Right ventricle myocardium superior (tissue), 1 donor: ENCODE data around the gene ASIC2. TPM values are rescaled to one million over a fixed set of nuclear protein-coding genes. Genes with fewer than 3 reads are reported as not detected.

Source experiments
- ATAC-seq: fragments of 200-7000 bp; cut with Tn5 transposase; one replicate; pipeline ENCODE4 v1.9.1; 2020; ENCODE audit warnings: mild to moderate bottlenecking; ENCODE audit not compliant: poor library complexity
- DNase-seq: peaks from one replicate; pipeline ENCODE4 v3.0.0-alpha.2; 2020
- intact Hi-C: fragments of 100-400 bp; cut with DNase I; formaldehyde crosslinking; loops from one replicate; pipeline ENCODE4 v1.11.2; 2022
- long read RNA-seq: library from polyadenylated mRNA; unstranded; transcript quantifications from one replicate; pipeline ENCODE4 v2.0.0, GENCODE V29; 2021
- total RNA-seq: library from RNA; stranded (reverse); fragmentation: NEBNext Ultra II Directional; extraction: Animal tissue kit (Norgen Biotek cat#: 25700); gene quantifications from one replicate; pipeline ENCODE4 v1.2.1, GENCODE V29; 2021
- donor health status: DM: no; HTN: yes; CAD: no; lungs with severe emphysema.

ASIC2 gene
- total RNA-seq, result not detected
- long read RNA-seq, result 0 reads

DNA sequence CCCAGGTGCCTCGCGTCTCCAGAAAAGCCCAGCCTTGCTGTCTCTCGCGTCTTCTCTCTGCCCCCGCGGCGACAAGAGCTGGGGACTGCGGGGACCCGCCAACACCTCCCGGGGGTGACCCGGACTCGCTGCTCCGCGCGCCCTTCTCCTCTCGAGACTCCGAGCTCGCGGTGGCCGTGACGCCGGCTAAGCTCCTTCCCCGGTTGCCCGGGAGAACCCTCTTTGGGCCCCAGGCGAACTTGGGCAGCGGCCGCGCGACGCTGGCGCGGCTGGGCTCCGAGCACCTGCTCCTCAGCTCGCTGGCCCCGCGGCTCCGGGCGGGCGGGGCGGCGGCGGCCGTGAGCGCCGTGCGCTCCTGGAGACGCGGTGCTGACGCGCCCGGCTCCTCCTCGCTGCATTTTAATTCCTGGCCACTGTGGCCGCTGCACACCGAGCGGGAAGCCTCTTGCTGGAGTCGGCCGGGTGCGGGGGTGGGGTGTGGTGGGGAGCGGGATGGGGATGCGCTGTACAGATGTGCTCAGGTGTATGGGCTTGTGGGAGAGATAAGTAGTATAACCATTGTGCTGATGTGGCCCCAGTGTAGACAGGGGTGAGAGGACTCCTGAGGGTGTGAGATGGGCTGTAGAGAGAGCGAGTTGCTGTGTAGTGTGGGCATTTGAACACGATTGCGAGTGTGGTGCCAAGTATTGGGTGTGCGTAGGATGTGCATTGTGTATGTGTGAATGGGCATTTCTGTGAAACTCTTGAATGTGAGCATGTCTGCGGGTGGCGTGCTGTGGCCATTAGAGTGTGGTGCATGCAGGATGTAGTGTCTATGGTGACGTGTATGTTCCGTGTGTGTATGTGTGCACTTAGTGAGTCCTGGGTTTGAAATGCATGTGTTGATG, at the start of gene ASIC2:
ASIC2 (minus strand) TSS at position 315 of the 887 bp plus-strand sequence.
- no peak for ATAC-seq

DNA sequence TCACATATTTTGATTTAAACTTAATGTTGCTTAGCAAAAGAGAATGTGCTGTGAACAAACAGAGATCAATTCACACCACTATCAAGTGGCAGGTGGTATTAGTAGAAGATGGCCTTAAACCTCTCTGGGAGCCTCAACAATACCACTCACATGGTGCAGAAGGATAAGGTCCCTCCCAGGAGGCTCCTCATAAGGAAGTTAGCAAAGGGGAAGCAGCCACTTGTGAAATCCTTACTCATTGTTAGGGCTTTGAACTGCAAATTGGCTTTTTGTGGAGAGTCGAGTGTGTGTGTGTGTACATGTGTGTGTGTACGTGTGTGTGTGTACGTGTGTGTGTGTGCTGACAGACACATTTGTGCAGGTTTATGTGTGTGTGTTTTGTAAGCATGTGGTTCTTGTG, 48.9 kb upstream of the ASIC2 start:
- intact Hi-C loops, result no loop called here
- ATAC-seq (no peak), DNase-seq (no peak)

More for the DNA sequence above, at the start of gene ASIC2:
- DNase-seq, result no peak
- intact Hi-C loops, result no loop called here

DNA sequence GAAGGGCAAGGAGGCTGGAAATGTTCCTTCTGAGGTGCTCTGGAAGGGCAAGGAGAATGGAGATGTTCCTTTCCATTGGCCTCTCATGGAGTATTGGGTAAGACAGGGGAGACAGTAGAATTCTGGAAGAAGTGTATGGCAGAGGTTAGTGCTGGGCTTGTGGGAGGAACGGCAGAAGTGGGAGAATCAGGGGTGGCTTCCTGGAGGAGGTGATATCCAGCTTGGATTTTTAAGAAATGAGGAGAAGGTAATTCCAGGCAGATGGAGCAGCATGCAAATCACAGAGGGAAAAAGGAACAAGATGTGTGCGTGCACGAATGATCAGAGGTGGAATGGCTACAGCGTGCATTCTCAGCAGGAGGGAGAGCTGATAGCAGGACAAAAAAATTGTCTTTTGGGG, 45.1 kb upstream of the ASIC2 start:
- no peak for ATAC-seq
- no peak for DNase-seq
- intact Hi-C loops, result no loop called here

DNA sequence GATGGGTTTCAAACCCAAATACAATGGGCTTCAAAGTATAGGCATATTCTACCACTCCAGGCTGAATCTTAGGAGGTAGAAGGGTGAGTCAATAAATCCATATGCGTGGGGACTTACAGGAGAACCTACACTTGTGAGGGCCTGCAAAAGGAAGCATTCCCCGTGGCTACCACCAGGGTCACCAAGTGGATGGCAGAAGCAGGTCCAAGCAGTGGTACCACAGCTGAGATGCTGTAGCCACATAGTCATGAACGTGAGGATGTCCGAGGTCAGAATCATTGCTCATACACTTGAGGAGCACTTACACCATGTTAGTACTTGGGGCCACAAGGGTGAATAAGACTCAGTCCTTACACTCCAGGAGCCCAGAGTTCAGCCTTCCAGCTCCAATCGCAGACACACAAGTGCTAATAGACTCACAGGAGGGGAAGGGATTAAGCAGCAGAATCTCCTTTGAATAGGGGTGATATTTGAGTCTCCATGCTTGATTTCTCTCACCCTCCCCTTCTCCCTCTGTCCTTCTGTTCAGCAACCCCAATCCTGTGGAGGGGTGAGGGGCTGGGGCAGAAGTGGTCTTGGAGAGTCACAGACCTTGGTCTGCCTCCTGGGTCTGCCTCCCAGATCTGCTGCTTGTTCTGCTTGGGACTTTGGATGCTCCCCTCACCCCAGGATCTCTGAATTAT, 42.5 kb upstream of the ASIC2 start:
- no peak for ATAC-seq
- DNase-seq, result no peak
- intact Hi-C loops, result no loop called here

DNA sequence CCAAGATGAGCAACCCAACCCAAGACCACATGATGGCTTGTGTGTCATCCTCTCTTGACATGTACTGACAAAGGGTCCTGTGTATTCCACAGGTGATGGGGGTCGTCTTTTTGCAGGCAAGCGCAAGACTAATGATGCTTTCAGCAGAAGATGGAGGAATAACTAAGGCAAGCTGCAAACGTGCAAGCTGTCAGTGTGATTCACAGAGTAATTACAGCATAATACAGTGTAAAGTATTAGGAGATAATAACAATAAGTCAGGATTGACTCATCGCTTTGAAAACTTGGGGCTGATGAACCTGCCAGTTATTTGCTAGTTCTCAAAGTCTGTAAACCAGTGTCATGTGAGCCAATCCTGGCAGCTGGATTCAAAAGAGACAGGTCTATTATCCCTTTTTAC, 41.6 kb upstream of the ASIC2 start:
- ATAC-seq (no peak), DNase-seq (no peak)
- intact Hi-C loops, result no loop called here

DNA sequence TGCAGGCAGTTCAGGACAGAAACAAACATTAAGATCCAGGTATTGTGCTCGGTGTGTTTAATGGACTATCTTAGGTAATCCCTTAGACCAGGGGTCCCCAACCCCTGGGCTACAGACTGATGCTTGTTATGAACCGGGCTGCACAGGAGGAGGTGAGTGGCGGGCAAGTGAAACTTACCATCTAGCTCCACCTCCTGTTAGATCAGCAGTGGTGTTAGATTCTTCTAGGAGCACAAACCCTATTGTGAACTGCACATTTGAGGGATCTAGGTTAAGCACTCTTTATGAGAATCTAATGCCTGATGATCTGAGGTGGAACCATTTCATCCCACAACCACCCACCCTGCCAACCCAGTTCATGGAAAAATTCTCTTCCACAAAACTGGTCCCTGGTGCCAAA, 37.8 kb upstream of the ASIC2 start:
- intact Hi-C loops, result no loop called here
- DNase-seq (no peak), ATAC-seq (no peak)

DNA sequence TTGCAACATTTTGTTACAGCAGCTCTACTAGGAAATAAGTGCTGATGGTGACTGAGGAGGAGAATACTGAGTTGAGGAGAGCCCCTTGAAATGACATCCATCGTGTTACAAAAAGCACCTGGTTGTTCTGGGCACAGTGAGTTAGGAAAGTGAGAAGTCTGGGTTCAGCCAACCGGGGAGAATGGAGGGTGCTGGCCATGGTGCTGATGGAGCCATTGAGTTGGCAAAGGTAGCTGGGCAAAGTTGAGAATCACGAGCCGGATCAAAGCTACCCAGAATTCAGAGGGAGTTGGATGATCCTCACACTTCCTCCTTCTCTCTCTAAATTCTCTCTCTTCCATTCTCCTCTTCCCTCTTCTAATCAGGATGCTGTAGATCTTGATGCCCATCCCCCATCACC, 35.0 kb upstream of the ASIC2 start:
- no peak for DNase-seq
- intact Hi-C loops, result no loop called here
- no peak for ATAC-seq

DNA sequence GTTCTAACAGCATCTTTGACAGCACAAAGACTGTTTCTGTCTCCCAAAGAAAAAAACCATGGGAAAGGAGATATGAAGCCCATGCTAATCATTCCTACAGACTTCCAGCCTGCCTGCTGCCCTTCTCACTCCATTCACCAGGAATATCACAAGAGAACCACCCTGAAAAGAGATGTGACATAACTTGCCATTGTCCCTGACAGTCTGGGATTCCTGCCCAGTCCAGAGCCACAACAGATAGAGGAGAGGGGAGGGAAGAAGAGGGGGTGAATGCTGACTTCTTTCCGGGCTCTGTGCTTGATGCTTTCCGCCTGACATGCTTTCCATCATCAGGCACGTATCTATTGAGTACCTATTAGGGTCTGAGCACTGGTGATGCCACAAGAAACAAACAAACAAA, 31.6 kb upstream of the ASIC2 start:
- ATAC-seq, result no peak
- intact Hi-C loops, result no loop called here

DNA sequence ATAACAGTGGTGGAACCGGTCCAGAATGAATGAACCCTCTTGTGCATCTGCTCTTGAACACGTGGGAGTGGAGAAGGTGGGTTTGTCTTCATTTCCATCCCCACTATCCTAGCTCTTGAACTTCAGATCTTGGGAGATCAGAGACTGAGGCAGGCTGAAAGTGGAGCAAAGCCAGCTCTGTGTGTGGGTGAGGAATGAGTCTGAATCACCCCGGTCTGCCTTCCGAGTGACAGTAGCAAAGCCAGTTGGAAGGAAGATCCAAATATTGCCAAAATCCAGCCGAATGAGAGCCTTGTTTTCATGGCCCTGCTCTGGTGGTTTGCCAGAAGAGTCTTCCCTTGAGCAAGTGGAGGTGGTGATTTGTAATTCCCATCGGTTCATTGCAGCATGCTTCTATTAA, 29.0 kb upstream of the ASIC2 start:
- DNase-seq (no peak), ATAC-seq (no peak)
- intact Hi-C loops, result no loop called here

More for the DNA sequence above, 31.6 kb upstream of the ASIC2 start:
- DNase-seq, result no peak

DNA sequence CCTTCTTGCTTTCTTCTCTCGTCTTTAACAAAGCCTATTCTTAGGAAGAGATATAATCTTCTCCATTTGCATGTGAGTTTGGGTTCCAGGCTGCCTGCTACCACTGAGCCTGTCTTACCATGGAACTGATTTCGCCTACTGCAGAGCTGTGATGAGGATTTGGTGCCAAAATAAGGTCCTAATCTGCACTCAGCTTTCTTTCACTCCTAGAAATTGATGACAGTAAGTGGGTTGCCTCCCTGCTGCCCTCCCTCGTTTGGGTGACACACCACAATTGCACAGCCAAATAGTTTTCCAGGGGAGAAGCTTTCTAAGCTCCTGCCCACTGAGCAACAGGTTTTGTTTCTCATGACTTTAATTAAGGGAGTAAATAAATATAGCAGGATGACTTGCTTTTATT, 25.1 kb upstream of the ASIC2 start:
- no peak for ATAC-seq
- intact Hi-C loops, result no loop called here
- DNase-seq, result no peak

DNA sequence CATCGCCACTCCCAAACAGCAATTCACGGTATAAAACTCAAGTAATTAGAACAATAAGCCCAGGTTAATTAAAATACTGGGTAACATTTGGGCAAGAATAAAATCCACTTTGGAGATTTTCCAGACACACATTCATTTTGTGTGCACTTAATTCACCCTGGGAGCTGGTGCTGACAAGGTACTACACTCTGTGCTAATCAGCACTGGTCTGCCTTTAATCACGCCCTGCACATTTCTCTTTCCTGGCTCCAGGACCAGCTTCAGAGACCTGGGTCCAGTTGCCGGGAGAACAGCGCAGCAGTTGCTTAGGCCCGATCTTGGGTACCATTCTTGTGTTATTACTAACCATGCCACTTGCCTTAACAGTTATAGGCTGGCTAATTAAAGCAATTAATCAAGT, 23.7 kb upstream of the ASIC2 start:
- intact Hi-C loops, result no loop called here
- DNase-seq (no peak), ATAC-seq (no peak)

DNA sequence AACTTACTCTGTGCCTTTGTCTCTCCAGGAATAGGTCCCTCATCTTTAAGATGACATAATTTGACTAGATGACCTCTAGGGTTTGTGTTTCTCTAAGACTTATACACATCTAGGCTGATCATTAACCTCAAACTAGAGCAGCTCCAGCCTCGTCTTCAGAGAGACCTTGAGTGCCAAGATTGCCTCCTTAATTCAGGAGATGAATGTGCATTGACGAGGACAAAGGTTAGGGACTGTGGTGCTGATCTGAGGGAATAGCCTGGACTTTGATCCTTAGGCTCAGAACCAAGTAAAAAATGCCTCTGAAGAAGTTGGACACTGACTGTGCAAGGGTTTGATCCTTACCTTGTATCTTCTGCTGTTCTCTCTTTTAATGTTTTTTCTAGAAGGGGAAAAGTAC, 17.2 kb upstream of the ASIC2 start:
- DNase-seq (no peak), ATAC-seq (no peak)
- intact Hi-C loops, result no loop called here

DNA sequence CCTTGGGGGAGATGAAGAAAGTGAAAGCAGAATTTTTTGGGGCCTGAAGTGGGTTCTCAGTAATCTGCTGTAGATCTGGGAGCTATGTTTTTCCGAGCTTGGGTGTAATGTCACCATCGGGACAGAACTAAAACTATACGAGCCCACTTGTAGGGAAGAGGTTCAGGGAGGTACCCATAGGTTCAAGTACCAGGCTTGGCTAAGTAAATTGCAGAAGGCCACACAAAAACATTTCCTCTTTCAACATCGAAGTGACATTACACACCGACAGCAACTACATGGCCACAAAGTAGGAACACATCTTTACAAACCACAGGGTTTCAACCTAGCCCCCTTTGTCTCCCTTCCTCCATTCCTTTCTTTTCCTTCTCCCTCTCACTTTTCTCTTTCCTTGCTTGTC, 10.2 kb upstream of the ASIC2 start:
- intact Hi-C loops, result no loop called here
- ATAC-seq (no peak), DNase-seq (no peak)

DNA sequence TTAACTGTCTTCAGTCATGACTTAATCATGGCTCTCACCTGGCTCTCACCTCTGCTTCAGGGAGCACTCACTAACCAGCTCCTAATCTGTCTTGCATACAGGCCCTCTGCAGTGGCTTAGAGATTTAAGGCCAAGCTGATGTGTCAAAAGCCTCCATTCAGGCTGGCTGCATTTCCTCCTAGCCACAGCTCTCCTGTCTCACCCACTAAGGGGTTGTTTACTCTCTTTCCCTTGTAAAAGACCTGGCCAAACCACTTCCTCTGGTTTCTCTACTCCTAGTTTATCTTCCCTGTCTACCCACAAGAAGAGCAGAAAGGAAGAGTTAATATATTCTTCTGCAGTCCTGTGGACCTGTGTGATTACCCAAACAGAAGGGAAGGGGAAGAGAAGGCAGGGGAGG, 9.3 kb upstream of the ASIC2 start:
- DNase-seq, result no peak
- ATAC-seq, result no peak
- intact Hi-C loops, result no loop called here

DNA sequence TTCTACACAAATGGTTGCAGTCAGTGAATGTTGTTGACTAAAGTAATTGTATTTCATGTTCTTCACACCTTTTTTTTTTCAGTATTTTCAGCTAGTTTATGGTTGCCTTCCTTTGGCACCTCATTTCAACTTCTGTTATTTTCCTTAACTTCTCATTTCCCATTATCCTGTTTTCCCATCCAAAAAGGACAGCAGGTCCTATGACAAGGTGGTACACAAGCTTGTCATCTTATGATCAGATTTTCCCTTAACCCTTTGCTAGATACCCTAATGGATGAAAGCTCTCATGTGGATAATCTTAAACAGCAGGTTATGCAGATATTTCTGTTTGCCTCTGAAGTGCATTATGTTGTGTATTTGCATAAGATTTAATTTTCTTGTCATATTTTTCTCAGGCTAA, 7.1 kb upstream of the ASIC2 start:
- intact Hi-C loops, result no loop called here
- ATAC-seq (no peak), DNase-seq (no peak)

DNA sequence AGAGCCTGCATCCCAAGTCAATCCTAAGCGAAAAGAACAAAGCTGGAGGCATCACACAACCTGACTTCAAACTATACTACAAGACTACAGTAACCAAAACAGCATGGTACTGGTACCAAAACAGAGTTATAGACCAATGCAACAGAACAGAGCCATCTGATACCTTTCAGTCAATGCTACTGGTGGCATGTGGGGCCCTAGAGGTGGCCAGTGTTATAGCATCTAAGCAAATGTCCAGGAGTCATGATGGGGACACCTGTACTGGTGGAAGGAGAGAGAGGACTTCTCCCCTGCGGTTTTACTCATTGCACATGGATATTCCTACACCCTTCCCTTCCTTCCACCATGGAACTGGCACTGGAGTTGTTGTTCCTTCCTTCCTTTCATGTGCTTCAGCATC, 6.0 kb upstream of the ASIC2 start:
- DNase-seq (no peak), ATAC-seq (no peak)
- intact Hi-C loops, result no loop called here

DNA sequence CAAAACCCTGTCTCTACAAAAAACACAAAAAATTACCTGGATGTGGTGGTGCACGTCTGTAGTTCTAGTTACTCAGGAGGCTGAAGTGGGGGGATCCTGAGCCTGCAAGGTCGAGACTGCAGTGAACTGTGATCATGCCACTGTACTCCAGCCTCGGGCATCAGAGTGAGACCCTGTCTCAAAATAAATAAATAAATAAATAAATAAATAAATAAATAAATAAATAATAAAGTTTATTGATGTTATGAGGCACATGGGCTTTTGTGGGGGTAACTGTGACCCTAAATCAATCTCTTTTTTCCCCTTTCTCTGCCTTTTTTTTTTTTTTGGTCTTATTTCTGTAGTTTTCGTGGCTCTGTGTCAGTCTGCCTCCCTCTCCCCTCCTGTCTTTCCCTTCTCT, 4.5 kb upstream of the ASIC2 start:
- ATAC-seq (no peak), DNase-seq (no peak)
- intact Hi-C loops, result no loop called here

DNA sequence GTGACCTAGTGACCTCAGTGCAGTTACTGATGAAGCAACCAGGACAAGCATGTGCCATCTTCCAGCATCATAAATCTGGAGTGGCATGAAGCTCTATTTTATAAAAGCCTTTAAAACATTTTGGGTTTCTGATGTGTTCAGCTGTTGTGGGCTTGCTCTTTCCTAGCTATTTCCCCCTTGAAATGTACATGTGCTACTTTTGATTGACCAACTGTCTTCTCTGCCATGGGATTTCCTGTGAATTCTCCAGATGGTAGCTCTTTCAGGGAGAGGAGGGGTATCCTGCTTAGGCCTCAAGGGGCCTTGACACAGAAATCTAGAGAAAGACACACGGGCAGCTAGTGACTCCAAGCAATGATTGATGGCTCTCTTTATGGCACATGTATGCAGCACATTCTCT, 1.9 kb upstream of the ASIC2 start:
- ATAC-seq (no peak), DNase-seq (no peak)
- intact Hi-C loops, result no loop called here

DNA sequence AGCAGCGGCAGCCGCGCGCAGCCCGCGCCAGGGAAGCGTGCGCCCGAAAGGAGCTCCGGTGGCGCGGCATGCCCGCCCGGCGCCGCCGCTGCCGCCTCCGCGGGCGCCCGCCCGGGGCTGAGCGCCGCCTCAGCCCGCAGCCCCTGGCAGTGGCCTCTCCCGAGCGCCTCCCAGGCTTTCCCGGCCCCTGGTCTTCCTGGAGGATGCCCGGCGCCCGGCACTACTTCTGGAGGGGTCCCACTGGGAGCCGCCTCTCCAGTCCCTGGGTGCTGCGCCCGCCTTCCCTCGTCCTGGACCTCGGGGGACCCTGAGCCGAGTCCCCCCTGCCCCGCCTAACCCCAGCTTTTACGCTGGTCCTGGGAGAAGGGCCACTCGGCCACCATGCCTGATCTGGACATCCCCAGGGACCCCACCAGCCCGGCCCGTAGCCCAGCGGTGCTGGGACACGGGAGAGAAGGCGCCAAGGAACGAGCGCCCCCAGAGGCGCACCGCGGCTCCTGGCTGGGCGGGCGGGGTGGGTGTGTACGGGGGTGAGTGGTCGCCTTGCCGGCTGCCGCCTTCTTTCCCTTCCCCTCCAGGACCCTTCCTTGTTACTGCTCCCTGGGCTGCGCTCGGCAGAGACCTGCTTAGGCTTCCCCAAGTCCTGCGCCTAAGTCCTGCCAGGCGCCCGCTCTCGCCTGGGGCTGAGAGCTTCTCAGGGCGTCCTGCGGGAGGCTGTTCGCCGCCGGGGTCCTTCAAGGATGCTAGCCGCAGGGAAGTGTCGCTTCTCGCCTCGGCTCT, 704 bp downstream of the ASIC2 start:
- no peak for ATAC-seq
- DNase-seq, result no peak
- intact Hi-C loops, result no loop called here
